GM18519 (cell line): Measurements from ENCODE around the gene ZBTB22.
"Not testable (repeated sequence)": the region's sequence is repeated elsewhere in the genome, so short reads cannot be mapped to it uniquely, and the experiment has no call there.

Source experiments
- ATAC-seq: cut with Tn5 transposase; IDR thresholded peaks from one replicate; pipeline ENCODE4 v1.9.1; 2021; ENCODE audit warnings: mild to moderate bottlenecking, moderate library complexity; ENCODE audit not compliant: unreplicated experiment, low FRiP score

ZBTB22 gene

GRCh38 chr6:33317669-33318425, at the start of gene ZBTB22:
ZBTB22 (minus strand) TSS chr6:33317744; CDS start chr6:33316916, 828 bp downstream.
- no peak for ATAC-seq

DNA sequence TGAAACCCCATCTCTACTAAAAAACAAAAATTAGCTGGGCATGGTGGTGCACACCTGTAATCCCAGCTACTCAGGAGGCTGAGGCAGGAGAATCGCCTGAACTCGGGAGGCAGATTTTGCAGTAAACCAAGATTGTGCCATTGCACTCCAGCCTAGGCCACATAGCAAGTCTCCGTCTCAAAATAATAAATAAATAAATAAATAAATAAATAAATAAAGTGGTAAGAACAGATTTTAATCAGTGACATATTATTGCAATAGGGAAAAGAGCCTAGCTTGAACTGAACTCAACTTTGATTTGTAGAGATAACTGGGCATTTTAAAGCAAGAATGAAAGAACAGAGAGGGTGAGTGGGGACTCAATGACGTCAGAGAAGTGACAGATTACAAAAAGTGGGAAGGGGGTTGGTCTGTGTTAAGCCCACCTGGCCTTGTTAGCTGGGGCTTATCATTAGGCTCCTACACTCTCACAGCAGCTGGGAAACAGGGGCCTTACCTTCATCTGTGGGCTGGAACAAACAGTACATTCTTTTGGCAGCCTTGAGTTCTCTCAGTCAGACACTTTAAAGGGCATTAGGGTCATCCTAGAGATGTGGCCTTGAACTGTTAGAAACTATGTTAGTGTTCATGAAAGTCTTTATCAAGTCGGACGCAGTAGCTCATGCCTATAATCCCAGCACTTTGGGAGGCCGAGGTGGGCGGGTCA, 49.6 kb upstream of the ZBTB22 start:
- ATAC-seq = no peak

DNA sequence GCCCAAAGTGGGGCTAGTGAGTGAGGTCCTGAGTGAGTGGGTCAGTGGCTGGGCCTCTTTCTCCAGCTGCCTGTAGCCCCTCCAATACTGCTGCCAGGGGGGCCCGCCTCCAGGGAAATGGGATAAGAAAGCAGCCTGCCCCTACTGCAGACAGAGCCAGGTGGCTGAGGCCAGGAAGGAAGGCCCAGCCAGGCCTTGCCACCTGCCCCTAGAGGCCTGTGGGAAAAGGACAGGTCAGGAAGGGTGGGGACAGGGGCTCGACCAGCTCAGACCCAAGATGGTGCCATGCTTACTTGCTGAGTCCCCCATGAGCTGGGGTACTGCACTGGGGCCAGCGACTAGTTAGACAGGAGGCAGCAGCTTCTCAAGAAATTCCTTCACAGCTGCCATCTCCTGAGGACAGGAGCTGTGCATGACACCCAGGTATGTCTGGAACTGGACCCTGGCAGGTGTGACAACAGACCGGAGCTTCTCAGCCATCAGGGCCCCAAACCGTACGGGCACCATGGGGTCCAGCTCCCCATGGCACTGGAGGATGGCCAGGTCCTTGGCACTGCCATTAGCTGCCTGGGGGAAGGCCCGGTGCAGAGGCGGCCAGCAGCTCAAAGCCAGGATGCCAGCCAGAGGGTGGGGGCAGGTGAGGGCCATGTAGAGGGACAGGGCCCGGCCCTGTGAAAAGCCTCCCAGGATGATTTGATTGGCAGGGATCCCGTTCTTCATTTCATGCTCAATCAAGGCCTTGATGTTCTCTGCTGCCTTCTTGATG, 47.8 kb upstream of the ZBTB22 start:
- ATAC-seq = not testable (repeated sequence)

DNA sequence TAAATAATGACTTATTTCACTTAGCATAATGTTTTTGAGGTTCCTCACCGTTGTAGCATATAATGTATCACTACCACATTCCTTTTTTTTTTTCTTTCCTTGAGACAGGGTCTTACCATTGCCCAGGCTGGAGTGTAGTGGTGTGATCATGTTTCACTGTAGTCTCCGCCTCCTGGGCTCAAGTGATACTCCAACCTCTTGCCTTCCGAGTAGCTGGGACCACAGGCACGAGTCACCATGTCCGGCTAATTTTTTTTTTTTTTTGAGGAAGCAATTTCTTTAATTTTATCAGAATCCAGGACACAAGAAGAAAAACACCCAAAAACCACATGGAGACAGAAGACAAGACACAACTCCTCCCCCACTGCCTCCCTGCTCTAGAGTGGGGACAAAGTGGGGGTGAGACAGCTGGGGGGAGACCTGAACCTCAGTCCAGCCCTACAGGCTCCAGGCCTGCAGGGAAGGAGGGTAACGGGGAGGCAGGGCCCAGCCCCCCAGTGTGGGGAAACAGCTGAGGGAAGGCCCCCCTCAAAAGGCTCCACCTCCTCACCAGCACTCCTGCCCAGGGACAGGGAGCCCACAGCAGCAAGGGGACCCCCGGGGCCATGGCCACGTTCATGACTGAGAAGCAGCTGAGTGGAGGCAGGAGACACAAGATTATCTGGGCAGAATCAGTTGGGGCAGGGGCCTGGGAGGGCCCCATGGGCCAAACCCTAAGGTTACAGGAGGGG, 47.1 kb upstream of the ZBTB22 start:
- ATAC-seq = not testable (repeated sequence)

DNA sequence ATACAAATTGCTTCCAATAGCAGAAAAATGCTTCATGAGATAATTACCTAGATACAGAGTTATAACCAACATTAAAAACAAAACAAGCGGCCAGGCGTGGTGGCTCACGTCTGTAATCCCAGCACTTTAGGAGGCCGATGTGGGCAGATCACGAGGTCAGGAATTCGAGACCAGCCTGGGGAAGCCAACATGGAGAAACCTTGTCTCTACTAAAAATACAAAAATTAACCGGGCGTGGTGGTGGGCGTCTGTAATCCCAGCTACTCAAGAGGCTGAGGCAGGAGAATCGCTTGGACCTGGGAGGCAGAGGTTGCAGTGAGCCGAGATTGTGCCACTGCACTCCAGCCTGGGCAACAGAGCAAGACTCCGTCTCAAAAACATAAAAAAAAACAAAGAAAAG, 45.9 kb upstream of the ZBTB22 start:
- ATAC-seq = not testable (repeated sequence)

DNA sequence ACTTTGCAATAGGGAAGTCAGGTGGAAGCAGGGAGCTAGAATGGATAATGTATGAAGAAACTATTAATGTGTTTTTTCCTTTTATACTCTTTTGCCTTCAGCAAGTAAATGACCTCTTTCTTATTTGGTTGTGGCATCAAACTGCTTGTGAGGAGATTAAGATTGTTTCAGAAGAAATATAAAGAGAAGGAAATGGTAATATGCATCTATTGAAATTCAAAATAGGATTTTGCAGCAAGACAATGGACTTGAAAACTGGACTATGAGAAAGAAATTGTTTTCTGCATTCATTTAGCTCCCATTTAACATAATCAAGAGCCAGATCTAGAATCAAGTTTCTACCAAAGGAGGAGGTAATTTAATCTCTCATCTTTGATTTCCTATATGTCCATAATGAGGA, 41.8 kb upstream of the ZBTB22 start:
- no peak for ATAC-seq

- ATAC-seq = not testable (repeated sequence)
Observed at GRCh38 chr6:33357160-33357871, 39.8 kb upstream of the ZBTB22 start.

- ATAC-seq = no peak
Observed at GRCh38 chr6:33356295-33356694, 38.8 kb upstream of the ZBTB22 start.

GRCh38 chr6:33355860-33356259, 38.3 kb upstream of the ZBTB22 start:
- ATAC-seq = not testable (repeated sequence)

DNA sequence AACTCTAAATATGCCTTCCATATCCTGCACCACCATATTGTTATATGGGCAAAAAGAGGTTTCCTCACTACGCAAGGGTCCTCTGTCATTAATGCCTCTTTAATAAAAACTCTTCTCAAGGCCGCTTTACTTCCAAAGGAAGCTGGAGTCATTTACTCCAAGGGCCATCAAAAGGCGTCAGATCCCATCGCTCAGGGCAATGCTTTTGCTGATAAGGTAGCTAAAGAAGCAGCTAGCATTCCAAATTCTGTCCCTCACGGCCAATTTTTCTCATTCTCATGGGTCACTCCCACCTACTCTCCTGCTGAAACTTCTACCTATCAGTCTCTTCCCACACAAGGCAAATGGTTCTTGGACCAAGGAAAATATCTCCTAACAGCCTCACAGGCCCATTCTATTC, 30.3 kb upstream of the ZBTB22 start:
- ATAC-seq = no peak

- not testable (repeated sequence) for ATAC-seq
Observed at GRCh38 chr6:33346972-33347371, 29.4 kb upstream of the ZBTB22 start.

DNA sequence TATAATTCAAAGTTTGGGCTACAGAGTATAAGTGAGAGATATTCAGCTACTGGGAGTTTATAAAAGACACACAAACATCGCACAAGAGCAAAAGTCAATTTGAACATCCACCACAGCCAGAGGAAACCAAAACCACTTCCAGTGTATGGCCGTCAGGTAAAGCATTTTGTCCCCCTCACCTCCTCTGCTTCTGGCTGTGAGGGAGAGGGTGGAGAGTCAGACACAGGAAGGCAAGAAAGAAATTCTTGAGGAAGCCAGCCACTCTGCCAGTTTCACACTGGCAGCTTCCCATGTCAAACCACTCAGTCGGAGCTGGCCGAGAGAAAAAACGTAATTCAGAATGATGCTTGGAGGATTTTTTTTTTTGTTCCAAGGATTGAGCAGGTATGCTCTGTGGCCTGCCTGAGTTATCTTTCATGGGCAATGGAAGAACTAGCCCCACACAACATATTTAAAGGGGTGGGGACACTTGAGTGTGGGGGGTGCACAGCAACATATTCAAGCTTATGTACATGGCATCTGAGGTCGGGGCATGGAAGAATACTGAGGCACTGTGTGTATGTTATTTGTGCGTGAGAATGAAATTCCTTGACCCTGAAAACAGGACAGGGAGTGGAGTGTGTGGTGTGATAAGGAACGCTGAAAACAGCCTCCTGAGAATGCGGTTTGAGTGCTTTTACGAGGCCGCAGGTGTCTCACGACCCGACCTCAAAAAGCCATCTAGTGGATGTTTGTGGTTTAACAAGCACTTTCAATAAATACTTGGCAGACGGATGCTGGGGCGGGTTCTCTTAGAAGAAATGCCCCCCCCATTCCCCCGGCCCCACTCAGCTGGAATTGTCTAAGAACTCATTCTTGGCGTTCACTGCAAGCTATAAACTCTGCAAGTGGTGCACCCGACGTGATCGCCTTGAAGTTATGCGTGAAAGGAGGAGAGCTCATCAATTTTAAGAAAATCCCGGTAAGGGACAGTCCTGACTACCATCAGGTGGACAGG, 27.5 kb upstream of the ZBTB22 start:
- no peak for ATAC-seq

DNA sequence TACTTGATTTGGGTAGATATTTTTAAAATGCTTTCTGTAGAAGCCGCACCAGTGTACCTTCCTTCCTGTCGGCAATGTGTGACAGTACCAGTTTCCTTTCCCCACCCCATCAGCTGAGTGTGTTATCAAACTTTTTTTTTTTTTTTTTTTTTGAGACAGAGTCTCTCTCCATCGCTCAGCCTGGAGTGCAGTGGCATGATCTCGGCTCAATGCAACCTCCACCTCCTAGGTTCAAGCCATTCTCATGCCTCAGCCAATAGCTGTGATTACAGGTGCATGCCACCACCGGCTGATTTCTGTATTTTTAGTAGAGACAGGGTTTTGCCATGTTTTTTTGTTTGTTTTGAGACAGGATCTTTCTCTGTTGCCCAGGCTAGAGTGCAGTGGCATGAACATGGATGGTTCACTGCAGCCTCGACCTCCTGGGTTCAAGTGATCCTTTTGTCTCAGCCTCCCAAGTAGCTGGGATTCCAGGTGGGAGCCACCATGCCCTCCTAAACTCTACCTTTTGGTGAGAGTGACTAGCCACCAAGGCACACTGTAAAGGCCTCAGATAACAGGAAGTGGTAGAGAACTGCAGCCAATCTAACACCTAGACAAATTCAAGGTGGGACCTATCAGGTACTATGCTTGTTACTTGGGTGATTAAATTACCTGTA, 26.5 kb upstream of the ZBTB22 start:
- no peak for ATAC-seq

DNA sequence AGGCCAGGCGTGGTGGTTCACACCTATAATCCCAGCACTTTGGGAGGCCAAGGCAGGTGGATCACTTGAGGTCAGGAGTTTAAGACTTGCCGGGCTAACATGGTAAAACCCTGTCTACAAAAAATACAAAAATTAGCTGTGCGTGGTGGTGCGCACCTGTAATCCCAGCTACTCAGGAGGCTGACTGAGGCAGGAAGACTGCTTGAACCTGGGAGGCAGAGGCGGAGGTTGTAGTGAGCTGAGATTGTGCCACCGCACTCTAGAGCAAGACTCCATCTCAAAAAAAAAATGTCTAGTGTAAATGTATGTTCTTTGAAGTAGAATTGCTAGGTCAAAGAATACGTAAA, 26.0 kb upstream of the ZBTB22 start:
- ATAC-seq = not testable (repeated sequence)

DNA sequence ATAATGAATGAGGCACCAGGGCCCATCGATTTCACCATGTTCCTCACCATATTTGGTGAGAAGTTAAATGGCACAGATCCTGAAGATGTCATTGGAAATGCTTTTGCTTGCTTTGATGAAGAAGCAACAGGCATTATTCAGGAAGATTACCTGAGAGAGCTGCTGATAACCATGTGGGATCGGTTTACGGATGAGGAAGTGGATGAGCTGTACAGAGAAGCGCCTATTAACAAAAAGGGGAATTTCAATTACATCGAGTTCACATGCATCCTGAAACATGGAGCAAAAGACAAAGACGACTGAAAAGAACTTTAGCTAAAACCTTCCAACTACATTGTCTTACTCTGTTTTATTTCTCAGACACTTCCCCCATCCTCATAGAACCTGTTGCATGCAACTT, 21.6 kb upstream of the ZBTB22 start:
- no peak for ATAC-seq

DNA sequence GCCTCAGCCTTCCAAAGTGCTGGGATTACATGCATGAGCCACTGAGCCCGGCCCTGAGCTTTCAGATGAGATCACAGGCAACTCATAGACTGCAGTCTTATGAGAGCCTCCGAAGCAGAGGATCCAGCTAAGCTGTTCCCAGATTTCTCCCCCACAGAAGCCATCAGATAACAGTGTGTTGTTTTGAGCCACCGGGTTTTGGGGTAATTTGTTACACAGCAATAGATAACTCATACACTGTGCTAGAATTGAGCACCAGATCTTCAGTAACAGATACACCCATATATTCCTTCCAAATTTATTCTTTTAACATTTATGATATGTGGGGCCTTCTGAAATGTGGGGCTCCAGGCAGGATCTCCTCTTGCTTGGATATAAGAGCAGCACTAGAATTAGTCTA, 19.0 kb upstream of the ZBTB22 start:
- ATAC-seq = no peak

DNA sequence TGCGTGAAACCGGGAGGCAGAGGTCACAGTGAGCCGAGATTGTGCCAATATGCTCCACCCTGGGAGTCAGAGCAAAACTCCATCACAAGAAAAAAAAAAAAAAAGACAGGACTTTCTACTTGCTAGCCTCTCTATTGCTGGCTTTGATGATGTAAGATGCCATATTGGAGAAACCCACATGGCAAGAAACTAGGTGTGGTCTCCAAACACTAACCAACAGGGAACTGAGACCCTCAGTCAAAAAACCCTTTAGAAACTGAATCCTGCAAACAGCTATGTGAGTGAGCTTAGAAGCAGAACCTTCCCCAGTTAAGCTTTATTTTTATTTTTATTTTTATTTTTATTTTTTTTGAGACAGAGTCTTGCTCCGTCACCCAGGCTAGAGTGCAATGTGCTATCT, 18.4 kb upstream of the ZBTB22 start:
- ATAC-seq = no peak

DNA sequence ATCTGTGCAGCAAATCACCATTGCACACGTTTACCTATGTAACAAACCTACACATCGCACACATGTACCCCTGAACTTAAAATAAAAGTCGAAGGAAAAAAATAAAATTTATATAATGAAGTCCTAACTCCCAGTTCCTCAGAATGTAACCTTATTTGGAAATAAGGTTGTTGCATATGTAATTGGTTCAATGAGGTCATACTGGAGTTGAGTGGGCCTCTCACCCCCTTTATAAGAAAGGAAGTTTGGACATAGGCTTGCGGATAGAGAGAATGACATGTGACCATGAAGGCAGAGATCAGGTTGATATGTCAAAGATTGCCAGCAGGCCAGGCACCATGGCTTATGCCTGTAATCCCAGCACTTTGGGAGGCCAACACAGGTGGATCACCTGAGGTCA, 16.1 kb upstream of the ZBTB22 start:
- no peak for ATAC-seq
